Embryonic facial prominence (tissue), 1 donor: ENCODE results near the gene ARHGEF19.
"Not testable (repeated sequence)": the region's sequence is repeated elsewhere in the genome, so short reads cannot be mapped to it uniquely, and the experiment has no call there.

Source experiments
- DNase-seq: peaks from one replicate; pipeline ENCODE4 v3.0.0-alpha.2; 2016; ENCODE audit errors: extremely low spot score

ARHGEF19 gene

GRCh38 chr1:16212251-16212961 lies at the start of gene ARHGEF19:
Gene ARHGEF19, minus strand, starts transcription at chr1:16212652. Its CDS starts 3,598 bp downstream, at chr1:16209054.
- no peak for DNase-seq

- DNase-seq: no peak
These were observed 49.6 kb upstream of the ARHGEF19 start for GRCh38 chr1:16262067-16262466.

DNA sequence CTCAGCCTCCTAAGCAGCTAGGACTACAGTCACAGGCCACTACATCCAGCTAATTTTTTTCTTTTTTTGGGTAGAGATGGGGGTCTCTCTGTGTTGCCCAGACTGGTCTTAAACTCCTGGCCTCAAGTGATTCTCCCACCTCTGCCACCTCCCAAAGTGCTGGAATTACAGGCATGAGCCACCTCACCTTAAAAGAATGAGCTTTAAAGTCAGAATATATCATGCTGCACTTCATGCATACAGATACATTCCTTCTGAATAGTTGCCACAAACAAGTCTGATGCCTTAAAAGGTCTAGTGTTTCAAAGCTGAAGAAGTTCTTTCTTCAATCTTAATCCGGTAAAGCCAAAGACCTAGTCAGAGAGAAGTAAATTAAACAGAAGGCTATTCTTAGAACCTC lies 48.4 kb upstream of the ARHGEF19 start:
- no peak for DNase-seq

- DNase-seq: no peak
These were observed 46.2 kb upstream of the ARHGEF19 start for GRCh38 chr1:16258591-16259135.

DNA sequence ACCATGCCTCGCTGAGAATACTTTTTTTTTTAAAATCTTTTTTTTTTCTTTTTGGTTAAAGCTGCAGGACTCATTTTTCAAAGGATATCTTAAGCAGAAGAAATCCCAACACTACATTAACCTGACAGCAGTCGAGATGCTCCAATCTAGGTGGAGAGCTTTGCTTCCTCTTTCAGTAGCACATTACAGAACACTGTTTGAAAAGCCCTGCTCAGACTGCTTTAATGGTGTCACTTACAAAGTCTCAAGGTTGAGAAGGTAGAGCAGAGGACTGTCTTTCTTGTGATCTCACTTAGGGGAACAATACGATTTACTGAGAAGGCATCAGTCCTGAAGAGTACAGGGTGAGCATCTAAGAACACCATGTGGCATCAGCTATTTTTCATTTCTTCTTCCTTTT lies 45.5 kb upstream of the ARHGEF19 start:
- no peak for DNase-seq

DNA sequence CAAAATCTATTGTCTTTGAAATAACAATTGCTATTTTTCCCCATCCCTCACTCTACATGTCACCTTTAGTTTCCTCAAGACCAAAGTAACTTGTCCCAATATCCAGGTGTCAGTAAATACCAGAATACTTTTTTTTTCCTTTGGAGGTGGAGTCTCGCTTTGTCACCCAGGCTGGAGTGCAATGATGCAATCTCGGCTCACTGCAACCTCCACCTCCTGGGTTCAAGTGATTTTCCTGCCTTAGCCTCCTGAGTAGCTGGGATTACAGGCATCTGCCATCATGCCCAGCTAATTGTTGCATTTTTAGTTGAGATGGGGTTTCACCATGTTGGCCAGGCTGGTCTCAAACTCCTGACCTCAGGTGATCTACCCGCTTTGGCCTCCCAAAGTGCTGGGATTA lies 45.1 kb upstream of the ARHGEF19 start:
- not testable (repeated sequence) for DNase-seq

- no peak for DNase-seq
These were observed 44.0 kb upstream of the ARHGEF19 start for GRCh38 chr1:16256478-16256877.

GRCh38 chr1:16254263-16254928 lies 41.9 kb upstream of the ARHGEF19 start:
- no peak for DNase-seq

DNA sequence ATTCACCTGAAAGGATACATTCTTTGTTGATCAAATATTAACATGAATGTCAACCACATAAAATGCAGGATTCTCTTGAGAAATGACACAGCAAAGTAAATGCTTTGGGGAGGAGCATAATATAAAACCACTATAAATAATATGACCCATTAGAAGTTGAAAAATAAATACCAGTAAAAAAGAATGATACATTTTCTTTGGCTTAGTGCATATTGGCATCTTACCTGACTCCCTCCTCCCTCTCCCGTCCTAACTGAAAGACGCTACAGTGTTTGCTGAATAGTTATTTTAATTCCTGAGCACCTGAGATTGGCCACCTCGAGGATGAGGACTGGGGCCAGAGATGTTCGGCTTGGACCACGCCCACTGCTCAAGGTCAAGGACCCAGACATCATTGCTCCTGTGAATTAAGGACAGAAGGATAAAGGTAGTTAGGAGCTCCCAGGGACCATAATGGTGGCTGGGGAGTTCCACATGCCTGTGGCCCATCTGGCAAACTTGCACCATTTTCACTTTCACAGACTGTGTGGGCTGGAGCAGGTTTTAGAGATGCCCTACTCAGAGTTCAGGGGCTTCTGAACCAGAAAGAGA lies 41.0 kb upstream of the ARHGEF19 start:
- no peak for DNase-seq

- no peak for DNase-seq
These were observed 40.5 kb upstream of the ARHGEF19 start for GRCh38 chr1:16252912-16253311.

- DNase-seq: no peak
These were observed 38.9 kb upstream of the ARHGEF19 start for GRCh38 chr1:16251381-16251780.

GRCh38 chr1:16250524-16251251 lies 38.2 kb upstream of the ARHGEF19 start:
- DNase-seq: no peak

DNA sequence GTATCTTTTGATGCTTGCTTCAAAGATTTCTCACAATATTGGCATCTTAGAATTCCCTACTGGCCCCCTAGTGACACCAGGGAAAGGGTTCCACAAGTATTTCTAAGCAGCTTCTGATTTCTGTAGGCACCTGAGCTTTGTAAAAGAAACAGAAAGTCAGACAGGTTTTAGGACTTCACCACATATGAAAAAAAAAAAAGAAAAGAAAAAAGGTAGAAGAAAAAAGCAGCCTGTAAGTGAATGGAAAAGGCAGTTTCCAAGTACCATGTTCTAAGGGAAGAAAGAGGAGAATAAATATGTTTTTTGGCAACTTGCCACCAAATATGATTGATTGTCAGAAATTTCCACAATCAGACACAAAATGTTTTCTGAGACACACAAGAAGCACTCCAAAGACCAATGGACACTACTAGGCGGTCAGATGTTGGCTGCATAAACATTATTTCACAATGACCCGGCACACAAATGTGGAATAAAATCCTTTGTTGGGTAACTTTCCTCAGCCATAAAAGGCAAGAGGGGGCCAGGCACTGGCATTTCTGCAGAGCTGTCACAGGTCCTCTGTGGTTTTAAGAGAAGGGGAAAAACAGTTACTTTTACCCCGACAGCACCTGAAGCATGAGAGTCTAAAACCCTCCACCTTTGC lies 37.3 kb upstream of the ARHGEF19 start:
- no peak for DNase-seq

DNA sequence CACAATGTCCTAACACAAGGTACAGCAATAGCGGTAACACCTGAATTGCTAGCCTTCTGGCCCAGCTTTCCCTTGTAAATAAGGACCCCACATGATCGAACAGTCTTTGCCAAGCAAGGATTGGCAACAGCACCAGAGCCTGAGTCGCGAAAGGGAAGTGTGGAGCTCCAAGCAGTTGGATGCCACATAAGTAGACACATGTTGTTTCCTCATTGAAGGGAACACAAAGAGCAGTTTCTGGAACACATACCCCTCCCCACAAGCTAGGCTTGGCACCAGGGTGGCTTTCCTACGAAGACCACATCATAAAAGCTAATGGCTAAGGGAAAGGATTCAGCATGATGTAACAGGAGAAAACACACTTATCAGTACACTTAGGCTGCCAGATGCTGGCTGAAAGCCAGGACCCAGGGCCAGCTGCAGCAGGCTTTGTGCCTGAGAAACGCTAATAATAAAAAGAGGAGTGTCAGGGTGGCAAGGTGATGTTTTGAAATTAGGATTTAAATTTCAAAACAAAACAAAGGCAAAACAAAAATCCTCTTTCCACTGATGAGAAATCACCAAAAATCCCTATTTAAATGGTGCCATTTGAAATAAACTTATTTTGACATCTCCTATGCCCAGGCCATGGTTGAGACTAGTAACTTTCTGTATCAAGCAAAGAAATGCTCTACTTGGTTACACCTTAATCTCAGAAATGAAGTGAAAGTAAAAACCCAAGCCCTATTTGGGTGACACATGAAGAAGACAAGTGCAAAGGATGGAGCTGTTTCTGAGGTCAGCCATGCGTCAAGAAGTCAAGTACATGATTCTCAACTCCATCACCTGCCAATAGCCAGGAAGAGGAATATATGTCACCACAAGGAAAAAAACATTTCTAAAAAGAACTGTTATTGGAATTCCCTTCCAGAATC lies 36.4 kb upstream of the ARHGEF19 start:
- no peak for DNase-seq

DNA sequence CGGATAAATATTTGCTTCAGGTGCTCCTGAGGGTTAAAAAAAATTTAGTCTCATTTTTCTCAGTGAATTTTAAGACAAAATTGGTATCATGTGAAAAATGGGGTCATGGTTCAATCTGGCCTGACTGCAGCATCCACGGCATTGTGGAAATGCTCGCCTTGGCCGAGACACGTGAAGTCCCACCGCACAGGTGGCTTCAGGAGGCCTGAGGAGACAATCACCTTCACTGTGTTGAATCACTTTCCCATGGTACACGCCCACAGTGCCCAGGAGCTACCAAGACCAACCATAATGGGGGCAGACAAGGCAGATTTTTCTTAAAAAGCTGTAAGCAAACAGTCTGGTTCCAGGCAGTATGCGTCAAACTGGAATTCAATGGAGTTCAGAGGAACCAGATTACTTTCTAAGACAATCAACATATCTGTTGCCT lies 35.6 kb upstream of the ARHGEF19 start:
- no peak for DNase-seq

- DNase-seq: no peak
These were observed 35.0 kb upstream of the ARHGEF19 start for GRCh38 chr1:16247441-16247840.

- no peak for DNase-seq
These were observed 34.5 kb upstream of the ARHGEF19 start for GRCh38 chr1:16246961-16247360.

DNA sequence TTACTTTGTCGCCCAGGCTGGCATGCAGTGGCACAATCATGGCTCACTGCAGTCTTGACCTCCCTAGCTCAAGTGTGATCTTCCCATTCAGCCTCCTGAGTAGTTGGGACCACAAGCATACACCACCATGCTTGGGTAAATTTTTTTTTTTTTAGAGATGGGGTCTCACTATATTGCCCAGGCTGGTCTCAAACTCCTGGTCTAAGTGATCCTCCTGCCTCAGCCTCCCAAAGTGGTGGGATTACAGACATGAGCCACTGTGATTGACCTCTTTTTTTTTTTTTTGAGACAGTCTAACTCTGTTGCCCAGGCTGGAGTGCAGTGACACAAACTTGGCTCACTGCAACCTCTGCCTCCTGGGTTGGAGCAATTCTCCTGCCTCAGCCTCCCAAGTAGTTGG lies 33.8 kb upstream of the ARHGEF19 start:
- DNase-seq: not testable (repeated sequence)

- no peak for DNase-seq
These were observed 33.2 kb upstream of the ARHGEF19 start for GRCh38 chr1:16245476-16246196.
